GM10847 (cell line): Measurements from ENCODE around the gene GOLGA3.

Experiments
- POLR2A ChIP-seq: IDR thresholded peaks from 2 replicates; pipeline ENCODE4 v1.6.1; 2011; ENCODE audit not compliant: insufficient read length; ENCODE audit errors: extremely low read depth

Gene GOLGA3

GRCh38 chr12:132797820-132798570 is 30.7 kb downstream of the GOLGA3 start:
- no peak for TF ChIP-seq POLR2A

GRCh38 chr12:132795847-132796246 is 32.8 kb downstream of the GOLGA3 start:
- TF ChIP-seq POLR2A = no peak

GRCh38 chr12:132789099-132789471 is 39.6 kb downstream of the GOLGA3 start:
- TF ChIP-seq POLR2A = no peak

GRCh38 chr12:132788375-132789098 is 40.1 kb downstream of the GOLGA3 start:
- TF ChIP-seq POLR2A = no peak

- TF ChIP-seq POLR2A = no peak
Observed at GRCh38 chr12:132787877-132788276, 40.8 kb downstream of the GOLGA3 start.

- TF ChIP-seq POLR2A = no peak
Observed at GRCh38 chr12:132786192-132786591, 42.5 kb downstream of the GOLGA3 start.

GRCh38 chr12:132784580-132784979 is 44.1 kb downstream of the GOLGA3 start:
- TF ChIP-seq POLR2A = no peak

- TF ChIP-seq POLR2A = no peak
Observed at GRCh38 chr12:132783917-132784531, 44.6 kb downstream of the GOLGA3 start.

- TF ChIP-seq POLR2A = no peak
Observed at GRCh38 chr12:132781938-132782337, 46.7 kb downstream of the GOLGA3 start.

- no peak for TF ChIP-seq POLR2A
Observed at GRCh38 chr12:132779781-132780353, 48.8 kb downstream of the GOLGA3 start.

GRCh38 chr12:132777614-132778013 is 51.1 kb downstream of the GOLGA3 start:
- no peak for TF ChIP-seq POLR2A

GRCh38 chr12:132776816-132777568 is 51.7 kb downstream of the GOLGA3 start:
- no peak for TF ChIP-seq POLR2A

GRCh38 chr12:132775502-132776229 is 53.0 kb downstream of the GOLGA3 start:
- TF ChIP-seq POLR2A = no peak

- TF ChIP-seq POLR2A = no peak
Observed at GRCh38 chr12:132774646-132775275, 53.9 kb downstream of the GOLGA3 start.
